CD4-positive, alpha-beta T cell (primary cell): ENCODE results near the gene MXI1. TPM values are rescaled to one million over a fixed set of nuclear protein-coding genes. Genes with fewer than 3 reads are reported as not detected.
"Not testable (repeated sequence)": the region's sequence is repeated elsewhere in the genome, so short reads cannot be mapped to it uniquely, and the experiment has no call there.

Experiments
- ATAC-seq: fragments of 200-7000 bp; cut with Tn5 transposase; one replicate; pipeline ENCODE4 v1.10.0; 2022; ENCODE audit warnings: mild to moderate bottlenecking; ENCODE audit not compliant: poor library complexity
- CTCF ChIA-PET: fragments of 350-600 bp; sonication (Branson Sonifier 250); formaldehyde crosslinking; loops from one replicate; lab custom pipeline; 2021; ENCODE audit warnings: antibody characterized with exemption, inconsistent platforms; lab: Charles Lee
- POLR2A ChIA-PET: fragments of 350-600 bp; sonication (Branson Sonifier 250); formaldehyde crosslinking; loops from one replicate; lab custom pipeline; 2021; ENCODE audit warnings: antibody characterized with exemption, inconsistent platforms; lab: Charles Lee
- DNase-seq, 14 experiments: peaks; one replicate each; pipeline ENCODE4 v3.0.0-alpha.2; 2013 to 2020; ENCODE audit warnings: mixed read lengths in 2 of 14
- H3K27ac ChIP-seq, 2 donors: one replicate each; pipeline versions ENCODE4 v1.5.1 to v1.7.0; 2013; ENCODE audit warnings: low read length in 2 of 2, low read depth in 1 of 2, mild to moderate bottlenecking in 1 of 2
- H3K27me3 ChIP-seq, 2 experiments: 1 replicate in 1 of 2; 2 replicates in 1 of 2; pipeline versions ENCODE4 v1.6.1 to v1.7.0; 2013; ENCODE audit warnings: low read length in 2 of 2, control low read depth in 1 of 2, mild to moderate bottlenecking in 1 of 2, moderate library complexity in 1 of 2; ENCODE audit not compliant: insufficient read depth in 2 of 2, control insufficient read depth in 1 of 2
- H3K36me3 ChIP-seq: one replicate; pipeline ENCODE4 v1.6.1; 2013; ENCODE audit warnings: low read length, control low read depth; ENCODE audit not compliant: insufficient read depth
- H3K4me1 ChIP-seq: one replicate; pipeline ENCODE4 v1.6.1; 2013; ENCODE audit warnings: low read length, control low read depth; ENCODE audit not compliant: insufficient read depth
- H3K4me3 ChIP-seq: one replicate; pipeline ENCODE4 v1.5.1; 2013; ENCODE audit warnings: mild to moderate bottlenecking, low read length, moderate library complexity
- H3K9me3 ChIP-seq, 2 experiments: 1 replicate in 1 of 2; 2 replicates in 1 of 2; pipeline versions ENCODE4 v1.6.1 to v1.7.0; 2013; ENCODE audit warnings: low read length in 2 of 2, mild to moderate bottlenecking in 2 of 2, control low read depth in 1 of 2, moderate library complexity in 1 of 2; ENCODE audit not compliant: control insufficient read depth in 1 of 2, insufficient read depth in 1 of 2
- H3K27ac Mint-ChIP-seq: one replicate; pipeline ENCODE4 v1.8.0; 2020; ENCODE audit warnings: mixed read lengths
- H3K27me3 Mint-ChIP-seq: one replicate; pipeline ENCODE4 v1.8.0; 2021; ENCODE audit warnings: mixed read lengths
- H3K36me3 Mint-ChIP-seq: one replicate; pipeline ENCODE4 v1.8.0; 2021; ENCODE audit warnings: low read depth, mixed read lengths
- H3K4me1 Mint-ChIP-seq: one replicate; pipeline ENCODE4 v1.8.0; 2021; ENCODE audit warnings: low read depth, mixed read lengths
- H3K4me3 Mint-ChIP-seq: one replicate; pipeline ENCODE4 v1.8.0; 2020; ENCODE audit warnings: mild to moderate bottlenecking, mixed read lengths
- H3K9me3 Mint-ChIP-seq: one replicate; pipeline ENCODE4 v1.8.0; 2020; ENCODE audit warnings: mixed read lengths
- CTCF ChIP-seq: fragments of 200-600 bp; IDR thresholded peaks from one replicate; pipeline ENCODE4 v1.8.0; 2022; ENCODE audit warnings: antibody characterized with exemption, mild to moderate bottlenecking
- intact Hi-C, 2 experiments: fragments of 100-400 bp; cut with DNase I in 1 of 2; cut with micrococcal nuclease in 1 of 2; formaldehyde crosslinking; loops; one replicate each; pipeline versions ENCODE4 v1.15.1 to v1.9.0; 2023 to 2025; cut with DNase I, micrococcal nuclease
- total RNA-seq, 174 experiments: library from RNA in 2 of 174; stranded (reverse) in 2 of 174; gene quantifications; one replicate each; pipeline ENCODE4 v1.2.3 and lab custom pipeline; 2021 to 2026

Gene MXI1
- total RNA-seq, 2 experiments from 2014 or later, result 74.3 to 84.3 TPM

DNA sequence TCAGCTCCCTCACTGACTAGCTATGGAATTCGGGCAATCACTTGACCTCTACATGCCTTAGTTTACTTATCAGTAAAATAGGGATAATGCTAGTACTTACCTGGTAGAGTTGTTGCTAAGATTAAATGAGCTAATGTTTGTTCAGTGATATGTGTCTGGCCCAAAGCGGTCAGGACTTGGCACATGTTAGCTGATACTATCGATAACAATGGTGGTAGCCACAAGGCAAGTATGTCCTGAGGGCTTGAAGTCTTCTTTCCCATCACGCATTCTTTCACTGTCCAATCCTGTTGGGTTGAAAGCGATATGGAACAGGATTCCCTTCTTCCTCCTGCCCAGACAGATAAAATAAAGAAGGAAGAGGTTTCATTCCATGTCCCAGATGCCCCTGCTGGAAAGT lies 25.5 kb upstream of the MXI1 start:
- Mint-ChIP-seq H3K9me3 (no peaks in the 10 kb centered on the region), H3K27ac (no peak overlapping the region), H3K4me3 (no peak overlapping the region), H3K36me3 (no peaks in the 10 kb centered on the region), H3K4me1 (no peaks in the 10 kb centered on the region), H3K27me3 (peaks cover 17% of the 10 kb centered on the region)
- Histone ChIP-seq H3K27me3 (peaks cover 9 to 13% of the 10 kb centered on the region in 2 experiments), H3K36me3 (no peaks in the 10 kb centered on the region), H3K4me3 (no peak overlapping the region), H3K4me1 (no peaks in the 10 kb centered on the region), H3K9me3 (no peaks in the 10 kb centered on the region), H3K27ac (no peak overlapping the region)
- POLR2A ChIA-PET, result interaction anchor here (0.6 to 1.1 kb wide), 2 partner anchors 28 to 317 kb away, joined by 3 to 4 read pairs; no protein-coding TSS in a partner anchor
- no peak for ATAC-seq
- intact Hi-C loops, result no loop called here
- CTCF ChIA-PET, result no interaction called here
- TF ChIP-seq CTCF, result no peak
- no peak for DNase-seq

- Mint-ChIP-seq H3K4me1 (no peaks in the 10 kb centered on the region), H3K4me3 (no peak overlapping the region), H3K27me3 (peaks cover under 1% of the 10 kb centered on the region), H3K9me3 (no peaks in the 10 kb centered on the region), H3K36me3 (no peaks in the 10 kb centered on the region), H3K27ac (no peak overlapping the region)
- no peak overlapping the region for H3K27ac ChIP-seq
- DNase-seq (no peak), ATAC-seq (no peak)
- intact Hi-C loops, result no loop called here
- H3K36me3 ChIP-seq, result no peaks in the 10 kb centered on the region
- no peaks in the 10 kb centered on the region for H3K9me3 ChIP-seq
- no peaks in the 10 kb centered on the region for H3K4me1 ChIP-seq
- TF ChIP-seq CTCF, result no peak
- no peak overlapping the region for H3K4me3 ChIP-seq
- CTCF ChIA-PET, result interaction anchor here (1.6 kb wide), 1 partner anchor 25 kb away, joined by 3 read pairs; no protein-coding TSS in a partner anchor
- peaks cover 0 to 5% of the 10 kb centered on the region in 2 experiments for H3K27me3 ChIP-seq
- POLR2A ChIA-PET, result no interaction called here
Measured at GRCh38 chr10:110184398-110184797, 23.0 kb upstream of the MXI1 start.

GRCh38 chr10:110185646-110186182 lies 21.7 kb upstream of the MXI1 start:
- DNase-seq, H3K9me3 Mint-ChIP-seq, H3K4me3 Mint-ChIP-seq, H3K36me3 ChIP-seq, H3K4me3 ChIP-seq, H3K27me3 ChIP-seq, H3K27ac Mint-ChIP-seq, H3K4me1 ChIP-seq, H3K4me1 Mint-ChIP-seq, ATAC-seq, H3K27ac ChIP-seq, H3K36me3 Mint-ChIP-seq, POLR2A ChIA-PET, H3K9me3 ChIP-seq, intact Hi-C loops, H3K27me3 Mint-ChIP-seq: not testable (repeated sequence)
- CTCF ChIA-PET, result interaction anchor here (1.6 kb wide), 1 partner anchor 23 kb away, joined by 3 read pairs; no protein-coding TSS in a partner anchor

DNA sequence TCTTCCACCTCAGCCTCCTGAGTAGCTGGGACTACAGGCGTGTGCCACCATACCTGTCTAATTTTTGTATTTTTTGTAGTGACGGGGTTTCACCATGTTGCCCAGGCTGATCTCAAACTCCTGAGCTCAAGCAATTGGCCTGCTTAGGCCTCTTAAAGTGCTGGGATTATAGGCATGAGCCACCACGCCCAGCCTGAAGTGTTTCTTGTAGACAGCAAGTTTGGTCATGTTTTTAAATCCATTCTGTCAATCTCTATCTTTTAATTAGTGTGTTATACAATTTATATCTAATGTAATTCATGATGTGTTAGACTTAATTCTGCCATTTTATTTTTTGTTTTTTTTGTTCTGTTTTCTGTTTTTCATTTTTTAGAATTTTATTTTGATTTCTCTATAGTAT lies 17.2 kb upstream of the MXI1 start:
- H3K9me3 Mint-ChIP-seq, result no peaks in the 10 kb centered on the region
- no peaks in the 10 kb centered on the region for H3K4me1 Mint-ChIP-seq
- no peak for TF ChIP-seq CTCF
- ATAC-seq, result no peak
- no peaks in the 10 kb centered on the region for H3K36me3 Mint-ChIP-seq
- no peak overlapping the region for H3K4me3 Mint-ChIP-seq
- POLR2A ChIA-PET, result interaction anchor here (1.2 to 1.7 kb wide), 3 partner anchors 18 to 31 kb away, joined by 3 to 7 read pairs (median 4); partner anchors contain the start of gene MXI1
- no peaks in the 10 kb centered on the region for H3K9me3 ChIP-seq
- H3K27ac ChIP-seq, result no peak overlapping the region
- CTCF ChIA-PET, result no interaction called here
- no peak for DNase-seq
- intact Hi-C loops, result no loop called here
- H3K27me3 Mint-ChIP-seq, result peaks cover 28% of the 10 kb centered on the region
- no peaks in the 10 kb centered on the region for H3K36me3 ChIP-seq
- H3K27me3 ChIP-seq, result peaks cover 0 to 7% of the 10 kb centered on the region in 2 experiments
- no peak overlapping the region for H3K27ac Mint-ChIP-seq
- H3K4me3 ChIP-seq, result no peak overlapping the region
- no peaks in the 10 kb centered on the region for H3K4me1 ChIP-seq
